Stimulated activated CD8-positive, alpha-beta memory T cell treated with anti-CD3 and anti-CD28 coated beads, Interleukin-15, amount 100 ng/mL, for 4 hours (primary cell): ENCODE data around the gene MED12L.

Experiments used
- DNase-seq, 2 donors: peaks; one replicate each; pipeline ENCODE4 v3.0.0-alpha.2; 2020; ENCODE audit warnings: low read depth in 2 of 2

The MED12L gene

DNA sequence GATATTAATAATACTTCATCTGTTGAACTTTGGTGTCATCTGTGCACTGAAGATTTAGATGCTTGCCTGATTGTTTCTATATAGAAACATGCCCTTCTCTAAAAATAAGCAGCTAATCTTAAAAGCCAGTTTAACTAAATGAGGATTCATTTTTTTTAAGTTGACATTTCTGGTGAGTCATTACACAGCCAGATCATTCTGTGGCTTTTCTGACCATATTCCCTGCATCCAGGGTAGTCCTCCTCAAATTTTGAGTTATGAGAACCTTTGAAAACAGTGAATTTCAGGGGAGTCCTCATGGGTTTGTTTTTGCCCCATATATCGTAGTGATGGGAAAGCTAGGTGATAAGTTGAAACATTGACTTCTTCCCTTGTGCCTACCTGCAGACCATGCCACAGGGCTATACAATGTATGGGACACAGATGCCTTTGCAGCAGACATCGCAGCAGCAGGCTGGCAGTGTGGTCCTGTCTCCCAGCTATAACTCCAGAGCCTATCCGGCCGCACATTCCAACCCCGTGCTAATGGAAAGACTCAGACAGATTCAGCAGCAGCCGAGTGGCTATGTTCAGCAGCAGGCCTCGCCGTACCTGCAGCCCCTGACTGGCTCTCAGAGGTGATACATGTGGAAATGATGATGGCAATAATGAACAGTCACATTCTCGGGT is 325.6 kb downstream of the MED12L start:
- no peak for DNase-seq

- DNase-seq = no peak
Observed at GRCh38 chr3:151412989-151413388, 327.5 kb downstream of the MED12L start.

GRCh38 chr3:151415289-151415688 is 329.8 kb downstream of the MED12L start:
- no peak for DNase-seq

- DNase-seq = no peak
Observed at GRCh38 chr3:151419806-151420205, 334.3 kb downstream of the MED12L start.

- DNase-seq = no peak
Observed at GRCh38 chr3:151421938-151422337, 336.5 kb downstream of the MED12L start.

GRCh38 chr3:151423091-151423490 is 337.6 kb downstream of the MED12L start:
- DNase-seq = no peak

DNA sequence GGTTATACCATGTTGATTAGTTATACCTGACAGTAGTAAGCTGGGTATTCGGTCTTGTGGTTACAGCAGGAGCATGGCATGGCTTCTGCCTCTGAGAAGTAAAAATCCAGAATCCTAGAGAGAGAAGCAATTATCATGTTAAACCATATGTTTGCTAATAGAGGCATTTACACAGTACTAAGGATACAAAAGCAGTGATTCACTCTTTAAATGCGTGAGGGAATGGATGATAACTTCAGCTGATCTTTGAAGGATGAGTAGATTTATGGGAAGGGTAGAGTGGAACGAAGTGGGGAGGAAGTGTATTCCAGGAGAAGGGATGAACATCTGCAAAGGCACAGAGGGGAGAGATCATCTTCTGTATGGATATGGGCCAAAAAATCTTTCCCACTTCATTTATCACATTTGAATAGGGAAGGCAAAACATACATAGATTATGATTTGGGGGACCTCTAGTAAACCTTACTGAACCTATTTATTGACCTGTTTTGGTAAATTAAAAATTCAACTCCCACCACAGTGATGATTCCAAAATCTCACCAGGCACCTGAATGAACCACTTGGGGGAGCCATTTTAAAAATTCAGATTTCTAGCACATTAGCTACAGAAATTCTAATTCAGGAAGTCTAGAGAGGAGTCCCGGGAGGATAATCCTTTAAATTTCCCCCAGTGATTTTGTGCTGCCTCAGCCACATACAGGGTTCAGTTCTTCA is 340.3 kb downstream of the MED12L start:
- no peak for DNase-seq

GRCh38 chr3:151426341-151426657 is 340.8 kb downstream of the MED12L start:
- no peak for DNase-seq

DNA sequence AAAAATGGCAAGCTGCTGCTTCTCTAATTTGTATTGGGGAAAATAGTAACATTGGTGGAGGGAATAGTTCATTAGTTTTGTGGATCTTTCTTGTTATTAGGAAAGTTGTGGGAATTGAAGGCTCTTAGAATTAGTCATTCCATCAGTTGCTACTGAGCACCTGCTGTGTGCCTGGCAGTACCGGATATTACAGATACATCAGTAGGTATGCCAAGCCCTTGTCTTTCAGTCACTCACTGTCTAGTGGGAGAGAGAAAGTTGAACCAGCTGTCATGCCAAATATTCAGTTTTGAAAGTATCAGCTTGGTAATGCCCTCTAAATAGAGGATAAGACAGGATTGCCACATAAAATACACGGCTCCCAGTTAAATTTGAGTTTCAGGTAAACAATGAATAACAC is 342.9 kb downstream of the MED12L start:
- DNase-seq = no peak

- no peak for DNase-seq
Observed at GRCh38 chr3:151430821-151431484, 345.5 kb downstream of the MED12L start.

- DNase-seq = no peak
Observed at GRCh38 chr3:151431940-151432339, 346.5 kb downstream of the MED12L start.

GRCh38 chr3:151432616-151433372 is 347.3 kb downstream of the MED12L start:
- no peak for DNase-seq

DNA sequence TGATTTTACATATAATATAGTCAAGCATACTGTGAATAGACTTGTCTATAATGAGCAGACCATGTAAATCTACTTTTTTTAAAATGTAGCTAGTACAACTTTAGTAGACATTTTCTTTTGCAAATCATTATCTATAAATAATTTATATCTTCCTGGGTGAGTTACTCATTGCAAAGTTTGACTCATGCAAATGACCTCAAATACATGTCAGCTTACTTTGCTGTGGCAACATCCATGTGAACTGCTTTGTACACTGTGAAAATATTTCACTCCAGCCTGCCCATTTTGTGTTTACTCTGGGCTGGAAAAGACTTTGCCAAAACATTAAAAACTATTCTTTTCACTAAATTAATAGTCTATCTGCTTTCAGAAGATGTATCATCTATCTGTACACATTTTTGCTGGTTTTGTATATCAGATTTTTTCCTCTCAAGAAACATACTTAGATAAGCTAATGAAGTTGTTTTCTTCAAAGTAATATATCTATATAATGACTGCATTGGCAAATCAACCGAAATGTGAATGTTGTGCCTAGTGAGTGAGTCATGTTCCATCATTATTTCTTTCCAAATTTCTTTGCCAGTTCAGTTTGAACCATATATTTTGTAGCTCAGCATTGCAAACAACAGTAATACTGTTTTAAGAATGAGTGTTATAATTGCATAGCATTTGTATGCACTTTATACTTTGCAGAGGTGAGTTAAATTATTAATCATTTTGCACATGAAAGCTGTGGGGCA is 348.9 kb downstream of the MED12L start:
- DNase-seq = no peak

GRCh38 chr3:151436675-151437446 is 351.4 kb downstream of the MED12L start:
- no peak for DNase-seq

GRCh38 chr3:151437906-151438305 is 352.4 kb downstream of the MED12L start:
- no peak for DNase-seq

DNA sequence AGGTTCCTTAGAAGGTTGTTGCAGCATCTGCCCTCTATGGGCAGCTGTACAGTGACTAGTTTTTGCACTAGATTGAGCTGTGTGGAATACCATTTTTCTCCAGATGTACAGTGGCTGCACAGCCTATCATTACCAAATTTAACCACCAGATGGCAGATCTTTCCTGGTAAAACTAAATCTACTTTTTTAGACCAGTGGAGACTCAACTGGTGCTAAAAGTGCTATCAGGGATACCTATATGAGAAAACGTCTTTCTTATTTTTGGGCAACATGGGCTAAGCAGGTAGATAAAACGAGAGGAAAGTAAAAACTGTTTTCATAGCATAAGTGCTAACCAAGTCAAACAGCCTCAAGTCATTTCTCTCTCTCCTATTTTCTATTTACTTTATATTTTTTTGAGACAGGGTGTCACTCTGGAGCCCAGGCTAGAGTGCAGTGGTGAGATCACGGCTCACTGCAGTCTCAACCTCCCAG is 354.2 kb downstream of the MED12L start:
- no peak for DNase-seq

DNA sequence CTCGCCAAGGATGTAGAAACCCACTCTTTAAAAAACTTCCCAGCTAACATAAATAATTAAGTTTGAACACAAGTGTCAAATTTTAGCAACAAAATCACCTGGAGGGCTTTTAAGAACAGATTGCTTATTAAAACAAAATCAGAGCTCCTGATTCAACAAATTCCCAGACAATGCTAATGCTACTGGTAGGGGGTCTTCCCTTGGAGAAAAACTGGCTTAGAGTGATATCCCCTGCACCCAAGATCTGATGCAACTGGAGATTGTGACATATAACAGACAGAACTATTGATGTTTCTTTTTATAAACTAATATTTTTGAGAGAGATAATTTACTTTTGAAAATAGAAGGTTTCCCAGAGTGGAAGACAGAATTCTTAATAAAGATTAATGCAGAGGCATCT is 355.5 kb downstream of the MED12L start:
- no peak for DNase-seq

- DNase-seq = no peak
Observed at GRCh38 chr3:151443583-151443982, 358.1 kb downstream of the MED12L start.

DNA sequence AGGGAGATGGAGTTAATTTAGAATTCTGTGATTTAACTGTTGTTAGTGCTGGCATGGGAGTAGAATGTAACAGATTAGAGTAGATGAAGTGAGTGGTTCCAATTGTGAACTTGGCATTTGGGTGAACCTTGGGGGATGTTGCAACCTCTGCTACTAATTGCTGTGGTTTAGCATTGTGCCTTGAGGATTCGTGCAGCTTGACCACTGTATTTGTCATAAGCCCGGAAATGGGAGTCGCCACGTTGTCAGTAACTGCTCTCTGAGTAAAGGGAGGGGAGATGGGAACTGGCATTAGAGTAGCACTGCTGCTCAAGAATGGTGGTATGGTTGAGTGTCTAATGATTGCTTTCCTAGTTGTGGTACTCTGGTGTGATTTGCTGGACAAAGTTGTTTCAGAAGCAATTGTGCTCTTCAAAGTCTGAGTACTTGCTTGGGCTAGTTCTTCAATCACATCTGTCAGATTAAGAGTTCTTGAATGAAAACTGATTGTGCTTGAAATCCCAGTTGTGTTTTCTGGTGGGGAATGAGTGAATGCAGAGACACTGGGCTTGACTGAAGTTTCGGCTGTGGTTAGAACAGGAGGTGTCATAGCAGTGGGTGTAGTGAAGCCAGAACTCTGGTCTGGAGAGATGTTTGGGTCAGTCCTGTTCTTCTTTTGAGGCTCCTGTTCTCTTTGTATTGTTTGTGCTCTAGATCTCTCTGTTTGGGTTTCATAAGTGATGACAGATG is 360.0 kb downstream of the MED12L start:
- no peak for DNase-seq

GRCh38 chr3:151446002-151446340 is 360.5 kb downstream of the MED12L start:
- DNase-seq = no peak
